NCI-H2081 (cell line): ENCODE data around the gene HEXD.
A peak's percentile ranks its signal among the peaks of the same experiment; 100 is the strongest.

Experiments used
- DNase-seq, 2 experiments: peaks; one replicate each; lab custom pipeline; 2025; lab: John Stamatoyannopoulos, UW

The HEXD gene

DNA sequence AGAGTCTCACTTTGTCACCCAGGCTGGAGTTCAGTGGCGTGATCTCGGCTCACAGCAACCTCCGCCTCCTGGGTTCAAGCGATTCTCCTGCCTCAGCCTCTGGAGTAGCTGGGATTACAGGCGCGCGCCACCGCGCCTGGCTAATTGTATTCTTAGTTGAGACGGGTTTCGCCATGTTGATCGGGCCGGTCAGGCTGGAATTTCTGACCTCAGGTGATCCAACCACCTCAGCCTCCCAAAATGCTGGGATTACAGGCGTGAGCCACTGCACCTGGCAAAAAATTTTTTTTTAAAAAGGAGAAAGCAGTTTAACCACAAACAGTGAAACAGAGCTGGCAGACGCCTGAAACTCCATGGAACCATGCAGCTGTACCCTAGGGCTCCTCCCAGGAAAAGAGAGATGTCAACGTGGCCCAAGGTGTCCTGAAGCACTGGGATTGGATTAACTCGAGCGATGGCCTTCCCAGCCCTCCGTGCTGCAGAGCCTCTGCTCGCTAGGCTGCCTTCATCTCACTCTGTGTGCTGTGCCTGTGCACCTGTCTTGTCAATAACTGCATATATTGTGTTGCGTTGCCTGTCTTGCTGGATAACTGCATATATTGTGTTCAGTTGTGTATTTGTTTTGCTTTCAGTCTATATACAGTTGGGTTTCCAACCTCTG is 71.8 kb downstream of the HEXD start:
- DNase-seq: no peak

DNA sequence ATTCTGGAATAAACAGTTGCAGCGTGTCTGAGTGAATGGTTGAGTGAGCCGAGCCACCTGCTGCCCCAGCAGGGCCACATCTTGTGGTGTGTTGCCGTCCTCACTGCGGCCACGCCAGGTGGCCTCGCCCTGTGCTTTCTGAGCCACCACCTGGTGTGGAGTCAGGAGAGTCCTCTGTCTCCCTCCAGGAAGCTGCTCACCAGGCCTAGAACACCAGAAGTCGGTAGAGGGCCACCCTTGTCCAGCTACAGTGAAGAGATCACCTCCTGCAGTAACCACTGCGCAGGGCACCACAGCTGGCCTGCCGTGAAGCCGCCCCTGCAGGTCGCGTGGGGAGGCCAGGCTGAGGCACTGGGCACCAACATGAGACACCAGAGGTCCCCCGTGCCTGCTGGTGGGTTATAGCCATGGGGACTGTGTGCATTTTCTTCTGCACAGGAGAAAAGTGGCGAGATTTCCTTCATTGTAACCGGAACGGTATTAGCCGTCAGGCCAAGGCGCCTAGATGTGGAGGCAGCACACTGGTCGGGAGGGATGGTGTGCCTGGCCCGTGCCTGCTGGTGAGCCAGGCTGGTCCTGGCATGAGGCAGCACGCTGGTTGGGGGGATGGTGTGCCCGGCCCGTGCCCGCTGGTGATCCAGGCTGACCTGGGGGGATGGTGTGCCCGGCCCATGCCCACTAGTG is 72.5 kb downstream of the HEXD start:
- DNase-seq: peak; percentile 57 to 86

DNA sequence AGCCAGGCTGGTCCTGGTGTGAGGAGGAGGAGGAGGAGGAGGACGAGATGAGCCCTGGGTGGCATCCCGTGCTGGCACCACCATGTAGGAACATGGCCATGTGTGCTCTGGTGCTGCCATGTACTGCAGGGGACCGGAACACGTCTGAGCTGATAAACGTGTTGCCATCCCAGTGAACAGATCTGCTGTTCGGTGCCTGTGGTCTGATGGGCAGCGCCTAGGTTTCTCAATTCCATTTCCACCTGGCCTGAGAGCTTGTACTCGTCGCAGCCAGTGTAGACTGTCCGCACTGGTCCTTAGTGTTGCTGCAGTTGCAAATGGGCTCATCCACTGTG is 73.0 kb downstream of the HEXD start:
- DNase-seq: no peak

GRCh38 chr17:82491533-82491932 is 73.4 kb downstream of the HEXD start:
- DNase-seq: no peak
